Measurements from ENCODE around the gene ETV6.

Gene ETV6

GRCh38 chr12:11764837-11765236 lies 115.4 kb downstream of the ETV6 start:
- H3K36me3 ChIP-seq (ENCODE audit: insufficient read depth, low read length) = peaks cover 30% of the 10 kb centered on the region; the same call in 1 of the 2 replicates
- H3K4me1 ChIP-seq (ENCODE audit: insufficient read depth, low read length, poor library complexity, severe bottlenecking) = peaks cover 49% of the 10 kb centered on the region
- peaks cover 91% of the 10 kb centered on the region for H3K79me2 ChIP-seq (ENCODE audit: insufficient read depth, low read length)
- no peaks in the 10 kb centered on the region for H3F3A ChIP-seq (ENCODE audit: low read depth)
- TF ChIP-seq CTCF (conservative IDR thresholded peaks at IDR 0.05; ENCODE audit: low read length) = no peak
- TF ChIP-seq EZH2phosphoT487 (IDR thresholded peaks at IDR 0.05; ENCODE audit: borderline replicate concordance) = no peak
- no peak overlapping the region for H3K9ac ChIP-seq (ENCODE audit: low read depth, low read length, poor library complexity, severe bottlenecking)
- H3K4me3 ChIP-seq (ENCODE audit: low read length, poor library complexity, severe bottlenecking) = no peak overlapping the region
- H2AFZ ChIP-seq (ENCODE audit: low read length) = no peak overlapping the region
- H3K27me3 ChIP-seq (ENCODE audit: insufficient read depth, low read length, poor library complexity, severe bottlenecking) = no peaks in the 10 kb centered on the region
- H3K4me2 ChIP-seq (ENCODE audit: low read depth, low read length, poor library complexity, severe bottlenecking) = peak overlapping the region; percentile 35
- H3K9me3 ChIP-seq (ENCODE audit: insufficient read depth, low read depth, low read length) = no peaks in the 10 kb centered on the region
- H3K9me2 ChIP-seq (replicated peaks; ENCODE audit: low read depth, low read length) = no peaks in the 10 kb centered on the region
- H4K20me1 ChIP-seq (ENCODE audit: insufficient read depth, low read length, poor library complexity, severe bottlenecking) = peaks cover 20% of the 10 kb centered on the region

- H3K36me3 ChIP-seq (ENCODE audit: insufficient read depth, low read length) = peaks cover 29% of the 10 kb centered on the region; the same call in 1 of the 2 replicates
- no peak overlapping the region for H3K9ac ChIP-seq (ENCODE audit: low read depth, low read length, poor library complexity, severe bottlenecking)
- H3K9me2 ChIP-seq (replicated peaks; ENCODE audit: low read depth, low read length) = no peaks in the 10 kb centered on the region
- H3K4me3 ChIP-seq (ENCODE audit: low read length, poor library complexity, severe bottlenecking) = no peak overlapping the region
- no peak for TF ChIP-seq EZH2phosphoT487 (IDR thresholded peaks at IDR 0.05; ENCODE audit: borderline replicate concordance)
- no peak for TF ChIP-seq CTCF (conservative IDR thresholded peaks at IDR 0.05; ENCODE audit: low read length)
- peaks cover 54% of the 10 kb centered on the region for H3K4me1 ChIP-seq (ENCODE audit: insufficient read depth, low read length, poor library complexity, severe bottlenecking)
- no peaks in the 10 kb centered on the region for H3K9me3 ChIP-seq (ENCODE audit: insufficient read depth, low read depth, low read length)
- peak overlapping the region; percentile 35 for H3K4me2 ChIP-seq (ENCODE audit: low read depth, low read length, poor library complexity, severe bottlenecking)
- H3K79me2 ChIP-seq (ENCODE audit: insufficient read depth, low read length) = peaks cover 91% of the 10 kb centered on the region
- peaks cover 21% of the 10 kb centered on the region for H4K20me1 ChIP-seq (ENCODE audit: insufficient read depth, low read length, poor library complexity, severe bottlenecking)
- no peaks in the 10 kb centered on the region for H3F3A ChIP-seq (ENCODE audit: low read depth)
- no peak overlapping the region for H2AFZ ChIP-seq (ENCODE audit: low read length)
- no peaks in the 10 kb centered on the region for H3K27me3 ChIP-seq (ENCODE audit: insufficient read depth, low read length, poor library complexity, severe bottlenecking)
These were observed 115.9 kb downstream of the ETV6 start for GRCh38 chr12:11765421-11765816.

- H3K9me3 ChIP-seq (ENCODE audit: insufficient read depth, low read depth, low read length) = no peaks in the 10 kb centered on the region
- H3K36me3 ChIP-seq (ENCODE audit: insufficient read depth, low read length) = peaks cover 36% of the 10 kb centered on the region
- H3K9ac ChIP-seq (ENCODE audit: low read depth, low read length, poor library complexity, severe bottlenecking) = peak overlapping the region; percentile 32
- H3K4me1 ChIP-seq (ENCODE audit: insufficient read depth, low read length, poor library complexity, severe bottlenecking) = peaks cover 57% of the 10 kb centered on the region
- peaks cover 26% of the 10 kb centered on the region for H4K20me1 ChIP-seq (ENCODE audit: insufficient read depth, low read length, poor library complexity, severe bottlenecking)
- H3F3A ChIP-seq (ENCODE audit: low read depth) = no peaks in the 10 kb centered on the region
- no peak overlapping the region for H3K4me3 ChIP-seq (ENCODE audit: low read length, poor library complexity, severe bottlenecking)
- H3K79me2 ChIP-seq (ENCODE audit: insufficient read depth, low read length) = peaks cover 91% of the 10 kb centered on the region
- H3K27me3 ChIP-seq (ENCODE audit: insufficient read depth, low read length, poor library complexity, severe bottlenecking) = no peaks in the 10 kb centered on the region
- H2AFZ ChIP-seq (ENCODE audit: low read length) = no peak overlapping the region
- peak overlapping the region; percentile 35 for H3K4me2 ChIP-seq (ENCODE audit: low read depth, low read length, poor library complexity, severe bottlenecking)
- no peaks in the 10 kb centered on the region for H3K9me2 ChIP-seq (replicated peaks; ENCODE audit: low read depth, low read length)
- TF ChIP-seq EZH2phosphoT487 (IDR thresholded peaks at IDR 0.05; ENCODE audit: borderline replicate concordance) = no peak
- TF ChIP-seq CTCF (conservative IDR thresholded peaks at IDR 0.05; ENCODE audit: low read length) = no peak
These were observed 116.6 kb downstream of the ETV6 start for GRCh38 chr12:11765817-11766794.
